Measurements from ENCODE around the gene BLACAT1. TPM values are rescaled to one million over a fixed set of nuclear protein-coding genes. Genes with fewer than 3 reads are reported as not detected.

BLACAT1 gene
- not detected for polyA plus RNA-seq (2012; ENCODE audit: low read depth, missing spikeins)

DNA sequence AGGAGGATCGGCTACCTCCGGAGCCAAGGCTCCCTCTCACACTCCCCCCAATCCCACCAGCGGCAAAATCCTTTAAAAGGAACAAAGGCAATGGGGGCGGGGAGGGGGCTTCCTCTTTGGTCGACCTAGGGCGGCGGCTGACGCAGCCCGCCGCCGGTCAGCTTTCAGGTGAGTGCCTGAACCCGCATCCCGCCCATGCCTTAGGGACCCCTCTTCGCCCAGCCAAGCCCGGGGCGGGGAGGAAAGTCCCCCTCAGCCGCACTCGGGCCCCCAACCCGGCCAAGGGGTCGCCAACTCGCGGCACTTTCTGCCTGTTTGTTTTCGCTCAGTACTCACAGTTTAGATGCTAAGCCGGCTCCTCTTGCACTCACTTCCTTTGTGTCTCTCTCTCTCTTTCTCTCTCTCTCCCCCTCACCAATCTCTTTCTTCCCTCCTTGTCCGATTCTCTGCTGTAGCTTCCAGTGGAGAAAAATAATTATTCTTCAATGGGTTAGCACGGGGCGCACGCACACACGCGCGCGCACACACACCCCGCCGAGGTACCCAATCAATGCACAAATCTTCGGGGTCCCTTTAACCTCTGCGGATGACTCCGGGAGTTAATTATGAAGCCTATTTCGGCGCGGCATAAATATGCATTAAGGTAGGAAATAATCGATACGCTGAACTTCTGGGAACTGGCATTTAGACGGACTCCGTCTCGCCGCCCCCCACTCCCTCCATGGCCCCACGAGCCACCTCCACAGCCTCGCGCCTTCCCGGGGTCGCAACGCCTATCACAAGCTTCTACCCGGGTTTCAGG is at the start of gene BLACAT1:
Gene BLACAT1 (minus strand): TSS at position 465 of the 802 bp plus-strand sequence.
- no peak for TF ChIP-seq PAX5 (IDR thresholded peaks at IDR 0.05; ENCODE audit: insufficient read depth, low read length, severe bottlenecking)
- TF ChIP-seq TAF1 (IDR thresholded peaks at IDR 0.05; ENCODE audit: low read depth, low read length): no peak
- no peak for TF ChIP-seq POU2F2 (IDR thresholded peaks at IDR 0.05; ENCODE audit: low read depth, low read length)
- TF ChIP-seq SPI1 (IDR thresholded peaks at IDR 0.05; ENCODE audit: low read depth, low read length): no peak
- no peak for TF ChIP-seq POLR2A (IDR thresholded peaks at IDR 0.05; ENCODE audit: low read depth, low read length)
- TF ChIP-seq POLR2AphosphoS5 (IDR thresholded peaks at IDR 0.05; ENCODE audit: low read depth, low read length): no peak
- no peak for DNase-seq (ENCODE audit: insufficient read length, low spot score)
- no peak for FAIRE-seq

DNA sequence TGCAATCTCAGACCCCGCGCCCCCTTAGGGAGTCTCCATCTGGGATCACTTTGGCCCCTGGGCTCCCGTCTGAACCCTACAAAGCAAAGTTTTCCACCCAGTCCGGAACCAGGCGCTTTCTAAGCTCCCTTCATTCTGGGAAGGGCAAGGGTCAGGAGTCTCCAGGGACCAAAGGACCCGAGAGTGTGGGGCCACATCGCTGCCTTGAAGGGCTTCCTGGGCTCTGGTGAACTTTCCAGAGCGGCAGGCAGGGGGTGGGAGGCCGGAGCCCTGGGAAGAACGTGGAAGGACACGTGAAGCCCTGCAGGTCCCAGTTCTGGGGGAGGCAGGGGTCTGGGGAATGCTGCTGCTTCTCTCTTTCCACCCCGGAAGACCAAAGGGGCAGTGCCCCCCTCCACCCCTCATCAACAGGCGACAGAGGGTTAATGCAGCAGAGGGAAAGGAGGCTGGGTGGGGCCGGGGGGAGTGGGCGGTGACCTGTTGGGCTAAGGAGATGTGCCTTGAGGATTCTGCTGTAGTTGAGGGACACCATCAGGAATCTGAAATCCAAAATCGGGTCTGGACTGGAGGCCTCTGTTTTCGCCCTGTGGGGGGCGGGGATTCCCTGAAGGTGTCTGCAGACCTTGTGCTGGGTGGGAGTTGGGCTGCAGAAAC is 49.4 kb upstream of the BLACAT1 start:
- DNase-seq (ENCODE audit: insufficient read length, low spot score): no peak
- FAIRE-seq: no peak
- no peak for TF ChIP-seq SPI1 (IDR thresholded peaks at IDR 0.05; ENCODE audit: low read depth, low read length)
- no peak for TF ChIP-seq POLR2A (IDR thresholded peaks at IDR 0.05; ENCODE audit: low read depth, low read length)
- no peak for TF ChIP-seq TAF1 (IDR thresholded peaks at IDR 0.05; ENCODE audit: low read depth, low read length)
- no peak for TF ChIP-seq PAX5 (IDR thresholded peaks at IDR 0.05; ENCODE audit: insufficient read depth, low read length, severe bottlenecking)
- TF ChIP-seq POU2F2 (IDR thresholded peaks at IDR 0.05; ENCODE audit: low read depth, low read length): no peak
- TF ChIP-seq POLR2AphosphoS5 (IDR thresholded peaks at IDR 0.05; ENCODE audit: low read depth, low read length): no peak

DNA sequence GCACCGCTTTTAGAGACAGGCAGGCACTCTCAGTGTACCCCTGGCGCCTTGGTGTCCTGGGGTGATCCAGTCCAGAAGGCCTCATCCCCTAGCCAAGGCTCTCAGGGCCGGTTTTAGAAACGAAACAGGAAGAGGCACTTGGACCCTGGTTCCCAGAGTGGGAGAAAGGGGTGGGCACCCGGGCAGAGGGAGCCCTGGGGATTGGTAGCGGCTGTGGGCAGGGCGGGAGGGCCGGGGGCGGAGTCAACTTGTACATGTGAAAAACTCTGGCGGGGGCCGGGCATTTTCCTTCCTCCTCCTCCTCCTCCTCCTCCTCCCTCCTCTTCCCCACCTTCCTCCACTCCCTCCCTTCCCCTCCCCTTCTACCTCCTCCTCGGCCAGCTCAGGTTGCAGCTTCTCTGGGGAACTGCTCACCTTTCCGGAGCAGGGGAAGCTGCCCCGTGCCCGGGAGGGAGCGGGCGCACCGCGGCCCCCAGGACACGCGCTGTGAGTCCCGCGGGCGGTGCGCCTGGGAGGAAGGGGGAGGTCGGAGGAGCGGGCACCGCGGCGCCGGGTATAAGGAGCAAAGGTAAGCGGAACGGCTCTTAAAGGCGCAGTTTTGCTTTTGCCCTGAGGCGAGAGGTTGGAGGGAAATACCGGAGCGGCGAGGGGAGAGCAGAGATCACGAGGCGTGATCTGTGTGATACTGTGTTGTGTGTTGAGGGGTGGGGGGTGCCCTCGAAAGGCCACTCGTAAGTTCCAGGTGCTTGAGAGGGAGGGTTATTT is 48.6 kb upstream of the BLACAT1 start, which contains the start of gene CDK18:
Gene CDK18 (plus strand): TSS at position 359 of the 765 bp plus-strand sequence. CDS start 18,499 bp downstream, outside the sequence.
- DNase-seq (ENCODE audit: insufficient read length, low spot score): no peak
- FAIRE-seq: no peak
- TF ChIP-seq POU2F2 (IDR thresholded peaks at IDR 0.05; ENCODE audit: low read depth, low read length) (no peak), POLR2AphosphoS5 (IDR thresholded peaks at IDR 0.05; ENCODE audit: low read depth, low read length) (no peak), SPI1 (IDR thresholded peaks at IDR 0.05; ENCODE audit: low read depth, low read length) (no peak), TAF1 (IDR thresholded peaks at IDR 0.05; ENCODE audit: low read depth, low read length) (no peak), POLR2A (IDR thresholded peaks at IDR 0.05; ENCODE audit: low read depth, low read length) (no peak), PAX5 (IDR thresholded peaks at IDR 0.05; ENCODE audit: insufficient read depth, low read length, severe bottlenecking) (no peak)

DNA sequence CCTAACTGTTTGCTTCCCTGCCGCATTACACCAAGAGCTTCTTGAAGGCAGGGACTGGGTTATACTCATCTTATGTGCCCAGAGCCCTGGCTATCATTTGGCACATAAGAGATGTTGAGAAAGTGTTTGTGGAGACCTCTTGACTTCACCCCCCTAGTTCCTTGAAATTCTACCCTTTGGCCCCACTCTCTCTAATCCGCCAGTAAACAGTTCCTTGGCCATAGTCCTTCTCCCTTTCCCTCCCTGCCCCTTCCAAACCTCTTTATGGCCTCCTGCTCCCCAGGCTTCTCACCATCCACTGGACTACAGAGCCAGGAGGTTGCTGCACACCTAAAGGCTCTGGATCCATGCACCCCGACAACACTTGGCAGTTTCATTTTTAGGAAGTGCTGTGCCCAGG is 47.1 kb upstream of the BLACAT1 start:
- DNase-seq (ENCODE audit: insufficient read length, low spot score) (no peak), FAIRE-seq (no peak)
- no peak for TF ChIP-seq POLR2AphosphoS5 (IDR thresholded peaks at IDR 0.05; ENCODE audit: low read depth, low read length)
- no peak for TF ChIP-seq POU2F2 (IDR thresholded peaks at IDR 0.05; ENCODE audit: low read depth, low read length)
- TF ChIP-seq SPI1 (IDR thresholded peaks at IDR 0.05; ENCODE audit: low read depth, low read length): no peak
- TF ChIP-seq PAX5 (IDR thresholded peaks at IDR 0.05; ENCODE audit: insufficient read depth, low read length, severe bottlenecking): no peak
- no peak for TF ChIP-seq POLR2A (IDR thresholded peaks at IDR 0.05; ENCODE audit: low read depth, low read length)
- no peak for TF ChIP-seq TAF1 (IDR thresholded peaks at IDR 0.05; ENCODE audit: low read depth, low read length)

DNA sequence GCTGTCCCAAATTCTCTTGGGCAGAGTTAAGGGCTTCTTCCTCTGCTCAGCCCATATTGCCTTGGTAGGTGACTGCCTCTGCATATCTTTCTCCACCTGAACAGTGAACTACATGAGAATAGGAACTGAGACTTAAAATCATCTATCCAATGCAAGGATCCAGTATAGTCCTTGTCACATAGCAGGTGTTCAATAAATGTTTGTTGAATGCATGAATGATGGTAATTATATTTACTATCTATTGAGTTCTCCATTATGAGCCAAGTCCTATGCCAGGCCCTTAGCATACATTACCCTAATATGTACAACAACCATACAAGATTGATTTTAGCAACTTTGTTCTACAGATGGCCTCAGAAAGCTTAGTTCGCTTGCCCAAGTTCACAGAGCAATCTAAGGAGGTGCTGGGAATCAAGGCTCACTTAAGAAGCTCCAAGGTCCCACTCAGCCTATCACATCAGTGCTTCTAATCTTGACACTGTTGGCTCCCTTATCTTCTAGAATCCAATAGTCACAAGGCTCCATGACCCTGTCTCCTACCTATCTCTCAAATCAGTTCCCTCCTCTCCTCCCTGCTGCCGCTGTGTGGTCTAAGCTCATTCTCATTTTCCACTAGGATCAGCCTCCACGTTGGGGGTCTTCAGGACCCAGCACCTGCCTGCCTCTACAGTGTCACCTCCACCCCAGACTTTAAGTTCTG is 46.4 kb upstream of the BLACAT1 start:
- FAIRE-seq (no peak), DNase-seq (ENCODE audit: insufficient read length, low spot score) (no peak)
- no peak for TF ChIP-seq TAF1 (IDR thresholded peaks at IDR 0.05; ENCODE audit: low read depth, low read length)
- TF ChIP-seq POLR2AphosphoS5 (IDR thresholded peaks at IDR 0.05; ENCODE audit: low read depth, low read length): no peak
- no peak for TF ChIP-seq POLR2A (IDR thresholded peaks at IDR 0.05; ENCODE audit: low read depth, low read length)
- no peak for TF ChIP-seq SPI1 (IDR thresholded peaks at IDR 0.05; ENCODE audit: low read depth, low read length)
- TF ChIP-seq POU2F2 (IDR thresholded peaks at IDR 0.05; ENCODE audit: low read depth, low read length): no peak
- no peak for TF ChIP-seq PAX5 (IDR thresholded peaks at IDR 0.05; ENCODE audit: insufficient read depth, low read length, severe bottlenecking)

DNA sequence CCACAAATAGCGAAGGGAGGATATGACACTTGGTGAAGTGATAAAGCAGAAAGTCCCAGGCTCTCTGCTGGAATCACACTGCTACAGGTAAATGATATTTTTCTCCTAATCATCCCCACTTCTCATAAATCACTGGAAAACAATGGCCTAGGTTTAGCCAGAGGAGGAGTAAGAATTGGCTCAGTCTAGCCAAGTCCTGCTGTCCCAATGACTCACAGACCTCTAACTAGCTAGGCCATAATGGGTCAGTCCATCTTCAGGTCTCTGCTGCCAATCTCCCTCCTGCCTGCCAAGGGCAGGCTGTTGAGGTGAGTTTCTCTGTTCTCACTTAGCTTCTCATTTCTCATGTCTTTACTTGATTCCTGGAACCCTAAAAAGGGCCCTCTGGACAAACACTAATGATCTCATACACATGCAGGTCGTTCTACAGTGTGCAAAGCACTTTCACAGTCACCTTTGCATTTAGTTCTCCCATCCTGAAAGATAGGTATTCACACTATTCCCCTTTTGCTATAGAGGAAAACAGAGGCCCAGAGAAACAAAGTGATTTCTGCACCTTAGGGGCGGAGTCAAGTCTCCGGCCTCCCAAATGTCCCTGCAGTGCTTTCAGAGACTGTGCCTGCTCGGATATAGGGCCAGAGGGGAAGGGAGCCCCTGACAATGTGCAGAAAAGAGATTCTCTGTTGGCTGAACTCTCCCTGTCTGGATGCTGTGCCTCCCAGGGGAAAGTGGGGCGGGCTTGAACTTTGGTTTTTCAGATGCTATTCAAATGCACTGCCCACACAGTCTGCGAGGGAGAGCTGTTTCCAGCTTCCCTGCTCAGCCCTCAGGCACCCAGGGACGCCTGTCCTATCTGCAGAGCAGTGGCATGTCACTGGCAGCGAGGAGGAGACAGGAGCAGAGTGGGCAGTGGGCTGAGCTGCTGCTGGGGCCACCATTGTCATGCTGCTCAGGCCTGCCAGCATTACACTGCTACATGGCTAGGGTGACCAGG is 44.7 kb upstream of the BLACAT1 start:
- FAIRE-seq: no peak
- no peak for TF ChIP-seq SPI1 (IDR thresholded peaks at IDR 0.05; ENCODE audit: low read depth, low read length)
- no peak for TF ChIP-seq POLR2AphosphoS5 (IDR thresholded peaks at IDR 0.05; ENCODE audit: low read depth, low read length)
- TF ChIP-seq POLR2A (IDR thresholded peaks at IDR 0.05; ENCODE audit: low read depth, low read length): no peak
- no peak for DNase-seq (ENCODE audit: insufficient read length, low spot score)

DNA sequence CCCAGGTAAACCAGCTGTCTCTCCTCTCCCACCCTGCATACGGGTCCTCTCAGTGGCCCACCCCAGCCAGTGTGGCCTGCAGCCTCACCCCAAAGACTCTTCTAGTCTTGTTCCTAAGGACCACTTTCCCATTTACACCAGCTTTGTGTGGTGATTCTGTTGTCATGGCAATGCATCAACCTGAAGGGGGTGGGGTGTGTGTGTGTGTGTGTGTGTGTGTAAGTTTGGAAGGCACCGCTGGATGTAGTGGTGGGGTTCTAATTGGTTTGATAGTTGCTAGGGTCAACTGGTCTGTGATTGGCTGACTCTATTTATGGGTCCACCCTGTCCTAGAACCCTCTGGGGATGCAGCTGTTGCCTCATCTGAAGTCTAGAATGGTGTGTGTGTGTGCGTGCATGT is 43.9 kb upstream of the BLACAT1 start:
- no peak for FAIRE-seq
- DNase-seq (ENCODE audit: insufficient read length, low spot score): no peak
- TF ChIP-seq POU2F2 (IDR thresholded peaks at IDR 0.05; ENCODE audit: low read depth, low read length) (no peak), TAF1 (IDR thresholded peaks at IDR 0.05; ENCODE audit: low read depth, low read length) (no peak), POLR2AphosphoS5 (IDR thresholded peaks at IDR 0.05; ENCODE audit: low read depth, low read length) (no peak), SPI1 (IDR thresholded peaks at IDR 0.05; ENCODE audit: low read depth, low read length) (no peak), POLR2A (IDR thresholded peaks at IDR 0.05; ENCODE audit: low read depth, low read length) (no peak), PAX5 (IDR thresholded peaks at IDR 0.05; ENCODE audit: insufficient read depth, low read length, severe bottlenecking) (no peak)

DNA sequence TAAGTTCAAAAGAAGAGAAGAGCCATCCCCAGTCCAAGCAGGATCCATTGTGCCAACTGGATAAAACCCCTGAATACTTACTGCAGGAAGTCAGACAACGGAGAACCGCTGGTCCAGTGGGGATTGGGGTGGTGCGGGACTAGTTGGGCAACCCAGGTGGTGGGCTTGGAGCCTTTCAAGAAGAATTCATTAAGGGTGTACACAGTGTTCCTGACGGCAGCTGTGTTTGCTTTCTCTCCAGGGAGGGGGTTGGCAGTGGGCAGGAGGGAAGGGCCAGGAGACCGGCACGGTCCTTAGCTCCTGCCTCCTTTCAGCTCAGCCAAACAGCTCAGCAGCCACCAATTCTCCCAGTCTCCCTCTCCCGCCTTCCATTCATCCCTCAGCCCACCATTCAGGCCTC is 41.5 kb upstream of the BLACAT1 start:
- no peak for DNase-seq (ENCODE audit: insufficient read length, low spot score)
- FAIRE-seq: no peak
- no peak for TF ChIP-seq POLR2A (IDR thresholded peaks at IDR 0.05; ENCODE audit: low read depth, low read length)
- TF ChIP-seq POLR2AphosphoS5 (IDR thresholded peaks at IDR 0.05; ENCODE audit: low read depth, low read length): no peak
- TF ChIP-seq POU2F2 (IDR thresholded peaks at IDR 0.05; ENCODE audit: low read depth, low read length): no peak
- no peak for TF ChIP-seq TAF1 (IDR thresholded peaks at IDR 0.05; ENCODE audit: low read depth, low read length)
- no peak for TF ChIP-seq PAX5 (IDR thresholded peaks at IDR 0.05; ENCODE audit: insufficient read depth, low read length, severe bottlenecking)
- TF ChIP-seq SPI1 (IDR thresholded peaks at IDR 0.05; ENCODE audit: low read depth, low read length): no peak

Data from GM12891 (cell line).